Activated T-helper 2 cell treated with anti-CD3 and anti-CD28 coated beads, Interferon-gamma antibody, Interleukin-2, Interleukin-4, amounts not matched to agents 10 μg/mL and 5 μg/mL and 100 μg/mL, durations not matched to agents 14 hours and 24 hours and 36 hours (primary cell): ENCODE results near the gene HES2. TPM values are rescaled to one million over a fixed set of nuclear protein-coding genes. Genes with fewer than 3 reads are reported as not detected.

ENCODE experiments used
- DNase-seq: peaks from one replicate; pipeline ENCODE4 v3.0.0; 2021; ENCODE audit warnings: low spot score
- H3K27ac Mint-ChIP-seq: one replicate; pipeline ENCODE4 v1.8.0; 2021; ENCODE audit warnings: mixed read lengths
- H3K27me3 Mint-ChIP-seq: one replicate; pipeline ENCODE4 v1.8.0; 2021; ENCODE audit warnings: low read depth, mixed read lengths
- H3K36me3 Mint-ChIP-seq: one replicate; pipeline ENCODE4 v1.8.0; 2021; ENCODE audit warnings: low read depth, mixed read lengths
- H3K4me1 Mint-ChIP-seq: one replicate; pipeline ENCODE4 v1.8.0; 2021; ENCODE audit warnings: low read depth, mixed read lengths
- H3K4me3 Mint-ChIP-seq: one replicate; pipeline ENCODE4 v1.8.0; 2021; ENCODE audit warnings: low read depth, mild to moderate bottlenecking, moderate library complexity, mixed read lengths
- H3K9me3 Mint-ChIP-seq: one replicate; pipeline ENCODE4 v1.8.0; 2021; ENCODE audit warnings: mixed read lengths
- intact Hi-C: fragments of 100-400 bp; cut with micrococcal nuclease; formaldehyde crosslinking; loops from one replicate; pipeline ENCODE4 v1.15.1; 2023
- total RNA-seq: library from RNA; stranded (reverse); gene quantifications from 2 replicates; pipeline ENCODE4 v1.2.3, GENCODE V29; 2022

Gene HES2
- total RNA-seq, 1 donor from 2014 or later, result 0.21 TPM

- Mint-ChIP-seq H3K4me1 (peaks cover 3% of the 10 kb centered on the region), H3K27me3 (peaks cover 38% of the 10 kb centered on the region), H3K4me3 (no peak overlapping the region), H3K27ac (no peak overlapping the region), H3K9me3 (no peaks in the 10 kb centered on the region), H3K36me3 (no peaks in the 10 kb centered on the region)
- DNase-seq, result no peak
- intact Hi-C loops, result no loop called here
Measured at GRCh38 chr1:6426277-6426971, 6.7 kb upstream of the HES2 start.

GRCh38 chr1:6425658-6426057, 5.9 kb upstream of the HES2 start:
- no peak for DNase-seq
- intact Hi-C loops, result loop anchor here (2.0 kb wide), 1 partner anchor 29 kb away; no protein-coding TSS in a partner anchor
- no peaks in the 10 kb centered on the region for H3K36me3 Mint-ChIP-seq
- H3K27me3 Mint-ChIP-seq, result peaks cover 45% of the 10 kb centered on the region
- H3K4me3 Mint-ChIP-seq, result no peak overlapping the region
- peaks cover 3% of the 10 kb centered on the region for H3K4me1 Mint-ChIP-seq
- no peak overlapping the region for H3K27ac Mint-ChIP-seq
- no peaks in the 10 kb centered on the region for H3K9me3 Mint-ChIP-seq

DNA sequence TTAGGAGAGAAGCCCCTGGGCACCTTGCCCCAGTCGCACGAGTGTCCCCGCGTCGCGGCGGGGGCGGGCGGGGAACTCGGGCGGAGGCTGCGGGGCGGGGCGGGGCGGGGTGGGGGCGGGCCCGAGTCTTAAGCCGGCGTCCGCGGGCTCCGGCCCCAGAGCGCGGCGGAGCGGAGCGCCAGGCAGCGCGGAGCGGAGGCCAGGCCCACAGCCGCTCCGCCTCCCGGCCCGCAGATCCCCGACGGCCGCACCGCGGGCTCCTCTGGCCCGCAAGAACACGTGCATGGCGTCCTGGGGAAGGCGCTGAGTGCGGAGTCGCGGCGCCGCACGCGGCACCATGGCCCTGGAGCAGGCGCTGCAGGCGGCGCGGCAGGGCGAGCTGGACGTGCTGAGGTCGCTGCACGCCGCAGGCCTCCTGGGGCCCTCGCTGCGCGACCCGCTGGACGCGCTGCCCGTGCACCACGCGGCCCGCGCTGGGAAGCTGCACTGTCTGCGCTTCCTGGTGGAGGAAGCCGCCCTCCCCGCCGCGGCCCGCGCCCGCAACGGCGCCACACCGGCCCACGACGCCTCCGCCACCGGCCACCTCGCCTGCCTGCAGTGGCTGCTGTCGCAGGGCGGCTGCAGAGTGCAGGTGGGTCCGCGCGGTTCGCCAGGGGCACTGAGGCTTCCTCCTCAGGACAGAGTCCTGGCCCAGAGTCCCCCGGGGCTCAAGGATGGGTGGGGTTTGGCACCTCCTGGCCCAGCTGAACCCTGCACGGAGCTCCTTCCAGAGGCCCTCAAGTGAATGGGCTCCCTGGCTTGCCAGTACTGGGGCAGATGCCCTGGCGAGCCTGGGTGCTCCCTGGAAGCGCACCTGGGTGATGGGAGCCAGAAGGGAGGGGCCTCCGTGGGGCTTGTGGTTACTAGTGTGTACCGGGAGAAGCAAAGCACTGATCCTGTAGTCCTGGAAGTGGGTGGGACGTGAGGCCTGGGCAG, 5.2 kb upstream of the HES2 start, which contains the start of gene ESPN:
Gene ESPN (plus strand): TSS at position 158 of the 975 bp plus-strand sequence. CDS start 180 bp downstream, at position 338.
- Mint-ChIP-seq H3K27me3 (peaks cover 45% of the 10 kb centered on the region), H3K4me1 (peaks cover 3% of the 10 kb centered on the region), H3K27ac (no peak within 1 kb of the TSS), H3K36me3 (no peaks in the 10 kb centered on the region), H3K4me3 (peak within 1 kb of the TSS; percentile 17), H3K9me3 (no peaks in the 10 kb centered on the region)
- no peak for DNase-seq
- intact Hi-C loops, result loop anchor here (2.0 to 5.0 kb wide), 2 partner anchors 30 to 178 kb away; no protein-coding TSS in a partner anchor

DNA sequence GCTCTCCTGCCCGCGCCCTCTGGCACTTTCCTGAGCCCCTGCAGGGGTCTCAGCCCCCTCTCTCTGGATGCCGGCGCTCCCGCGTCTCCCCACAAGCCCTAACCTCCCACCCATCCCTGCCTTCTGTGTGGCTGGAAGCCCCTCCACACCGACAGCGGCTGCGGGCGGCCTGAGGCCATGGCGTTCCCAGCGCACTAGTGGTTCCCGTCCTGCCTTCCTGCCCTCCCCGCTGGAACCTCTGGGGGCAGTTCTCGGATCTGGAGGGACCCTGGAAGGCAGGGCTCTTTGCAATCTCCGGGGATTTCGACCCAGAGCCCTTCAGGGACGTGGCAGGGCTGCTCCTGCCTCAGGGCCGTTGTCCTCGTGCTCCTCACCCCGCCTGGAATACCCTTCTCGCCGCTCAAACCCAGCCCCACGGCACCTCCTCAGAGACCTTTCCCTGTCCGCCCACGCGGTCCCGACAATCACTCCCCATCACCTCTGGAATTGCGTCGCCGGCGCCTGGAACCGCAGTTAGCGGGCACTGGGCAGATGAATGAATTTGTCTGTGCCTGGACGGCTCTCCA, 4.4 kb upstream of the HES2 start:
- no peak for DNase-seq
- Mint-ChIP-seq H3K27me3 (peaks cover 43% of the 10 kb centered on the region), H3K4me3 (peak overlapping the region; percentile 17), H3K9me3 (no peaks in the 10 kb centered on the region), H3K36me3 (no peaks in the 10 kb centered on the region), H3K4me1 (peaks cover 3% of the 10 kb centered on the region), H3K27ac (no peak overlapping the region)
- intact Hi-C loops, result loop anchor here (2.0 to 5.0 kb wide), 2 partner anchors 31 to 177 kb away; no protein-coding TSS in a partner anchor

DNA sequence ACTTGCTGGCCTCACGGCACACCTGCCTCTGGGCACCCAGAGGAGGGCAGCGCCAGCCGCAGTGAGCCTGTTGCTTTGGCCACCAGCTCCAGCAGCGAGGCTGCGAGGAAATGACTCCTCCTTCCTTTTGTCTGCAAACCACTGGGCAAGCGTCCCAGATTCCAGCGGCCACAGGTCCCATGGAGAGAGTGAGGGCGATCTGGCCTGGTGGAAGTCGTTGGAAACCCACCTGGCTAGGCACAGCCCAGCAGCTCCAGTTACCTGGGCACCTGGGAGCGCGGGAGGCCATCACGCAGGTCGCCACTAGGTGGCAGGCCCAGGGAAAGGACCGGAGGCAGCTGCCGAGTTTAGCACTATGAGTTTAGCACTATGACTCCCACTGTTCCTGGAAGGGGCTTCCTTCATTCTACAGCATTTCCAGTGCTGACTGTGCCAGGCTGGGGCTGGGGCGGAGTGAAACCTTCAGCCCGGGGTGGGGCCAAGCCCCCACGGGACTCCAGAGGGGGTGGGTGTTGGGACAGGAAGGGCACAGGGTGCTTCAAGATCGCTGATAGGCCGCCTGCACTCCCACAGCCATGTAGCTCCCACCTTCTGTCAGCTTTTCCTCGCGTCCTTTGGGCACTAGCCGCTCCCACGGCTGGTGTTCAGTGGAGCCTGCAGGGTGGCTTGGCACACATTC, 3.7 kb upstream of the HES2 start:
- H3K27me3 Mint-ChIP-seq, result peaks cover 44% of the 10 kb centered on the region
- intact Hi-C loops, result loop anchor here (5.0 kb wide), 1 partner anchor 176 kb away; no protein-coding TSS in a partner anchor
- H3K36me3 Mint-ChIP-seq, result no peaks in the 10 kb centered on the region
- peak; percentile 49 for DNase-seq
- H3K4me3 Mint-ChIP-seq, result no peak overlapping the region
- H3K27ac Mint-ChIP-seq, result no peak overlapping the region
- H3K9me3 Mint-ChIP-seq, result no peaks in the 10 kb centered on the region
- H3K4me1 Mint-ChIP-seq, result peaks cover 3% of the 10 kb centered on the region

- no peak for DNase-seq
- no peaks in the 10 kb centered on the region for H3K36me3 Mint-ChIP-seq
- H3K27me3 Mint-ChIP-seq, result peaks cover 58% of the 10 kb centered on the region
- intact Hi-C loops, result loop anchor here (5.0 kb wide), 1 partner anchor 174 kb away; no protein-coding TSS in a partner anchor
- H3K9me3 Mint-ChIP-seq, result no peaks in the 10 kb centered on the region
- H3K27ac Mint-ChIP-seq, result no peak overlapping the region
- H3K4me3 Mint-ChIP-seq, result no peak overlapping the region
- H3K4me1 Mint-ChIP-seq, result peaks cover 3% of the 10 kb centered on the region
Measured at GRCh38 chr1:6421266-6421665, 1.5 kb upstream of the HES2 start.

GRCh38 chr1:6420454-6421042, 829 bp upstream of the HES2 start:
- peaks cover 60% of the 10 kb centered on the region for H3K27me3 Mint-ChIP-seq
- no peak overlapping the region for H3K4me3 Mint-ChIP-seq
- no peak for DNase-seq
- H3K27ac Mint-ChIP-seq, result no peak overlapping the region
- peaks cover 3% of the 10 kb centered on the region for H3K4me1 Mint-ChIP-seq
- no peaks in the 10 kb centered on the region for H3K9me3 Mint-ChIP-seq
- intact Hi-C loops, result loop anchor here (5.0 kb wide), 1 partner anchor 173 kb away; no protein-coding TSS in a partner anchor
- no peaks in the 10 kb centered on the region for H3K36me3 Mint-ChIP-seq

DNA sequence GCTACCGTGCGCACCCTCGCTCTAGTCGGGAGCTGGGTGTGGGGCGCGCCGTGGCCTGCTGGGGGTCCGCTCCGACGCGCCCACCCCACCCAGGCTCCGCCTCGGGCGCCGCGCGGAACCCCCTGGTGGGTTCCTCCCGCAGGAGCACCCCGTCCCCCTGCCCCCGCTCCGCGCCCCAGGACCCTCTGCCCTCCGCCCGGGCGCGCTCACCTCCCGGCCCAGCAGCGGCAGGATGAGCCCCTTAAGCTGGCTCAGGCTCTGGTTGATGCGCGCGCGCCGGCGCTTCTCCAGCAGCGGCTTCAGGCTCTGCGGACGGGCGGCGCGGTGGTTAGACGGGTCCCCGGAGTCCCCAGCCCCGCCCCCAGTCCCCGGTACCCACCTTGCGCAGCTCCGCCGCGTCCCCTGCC, 319 bp downstream of the HES2 start:
- Mint-ChIP-seq H3K36me3 (no peaks in the 10 kb centered on the region), H3K9me3 (no peaks in the 10 kb centered on the region), H3K27me3 (peaks cover 62% of the 10 kb centered on the region), H3K4me3 (no peak overlapping the region), H3K27ac (no peak overlapping the region), H3K4me1 (peaks cover 7% of the 10 kb centered on the region)
- DNase-seq, result no peak
- intact Hi-C loops, result no loop called here

DNA sequence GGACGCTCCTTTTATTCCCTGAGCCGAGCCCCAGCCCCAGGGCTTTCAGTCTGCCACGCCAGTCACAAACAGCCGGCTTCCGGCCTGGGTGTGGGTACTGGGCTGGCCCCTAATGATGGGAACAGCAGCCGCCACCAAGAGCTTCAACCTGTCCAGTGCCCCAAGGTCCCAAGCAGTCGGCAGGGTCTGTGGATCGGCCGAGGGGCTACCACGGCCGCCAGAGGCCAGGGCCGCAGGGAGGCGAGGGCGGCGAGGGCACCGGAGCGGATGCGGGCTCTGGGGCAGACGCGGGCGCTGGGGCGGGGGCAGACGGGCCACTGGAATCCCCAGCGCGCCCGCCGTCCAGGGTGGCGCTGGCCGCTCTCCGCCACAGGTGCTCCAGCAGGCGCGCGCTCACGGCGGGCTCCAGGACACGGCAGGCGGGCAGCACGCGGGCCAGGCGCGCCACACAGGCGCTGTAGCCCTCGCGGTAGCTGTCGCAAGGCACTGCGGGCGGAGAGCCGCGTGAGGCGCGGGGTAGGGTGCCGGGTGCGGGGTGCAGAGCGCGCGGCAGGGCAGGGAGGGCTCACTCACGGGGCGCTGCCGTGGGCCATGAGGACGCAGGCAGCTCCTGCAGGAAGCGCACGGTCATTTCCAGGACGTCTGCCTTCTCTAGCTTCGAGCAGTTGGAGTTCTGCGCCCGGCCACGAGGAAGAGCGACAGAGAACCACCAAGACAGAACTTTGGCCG, 887 bp downstream of the HES2 start:
- no peak for DNase-seq
- intact Hi-C loops, result no loop called here
- Mint-ChIP-seq H3K4me1 (peaks cover 7% of the 10 kb centered on the region), H3K36me3 (no peaks in the 10 kb centered on the region), H3K27ac (no peak overlapping the region), H3K9me3 (no peaks in the 10 kb centered on the region), H3K4me3 (no peak overlapping the region), H3K27me3 (peaks cover 60% of the 10 kb centered on the region)

- Mint-ChIP-seq H3K9me3 (no peaks in the 10 kb centered on the region), H3K27me3 (peaks cover 60% of the 10 kb centered on the region), H3K36me3 (no peaks in the 10 kb centered on the region), H3K27ac (no peak overlapping the region), H3K4me3 (no peak overlapping the region), H3K4me1 (peaks cover 7% of the 10 kb centered on the region)
- intact Hi-C loops, result no loop called here
- DNase-seq, result no peak
Measured at GRCh38 chr1:6417961-6418667, 1.6 kb downstream of the HES2 start.

- intact Hi-C loops, result no loop called here
- no peak overlapping the region for H3K27ac Mint-ChIP-seq
- H3K4me1 Mint-ChIP-seq, result peaks cover 7% of the 10 kb centered on the region
- H3K27me3 Mint-ChIP-seq, result peaks cover 59% of the 10 kb centered on the region
- H3K4me3 Mint-ChIP-seq, result no peak overlapping the region
- no peaks in the 10 kb centered on the region for H3K9me3 Mint-ChIP-seq
- DNase-seq, result no peak
- H3K36me3 Mint-ChIP-seq, result no peaks in the 10 kb centered on the region
Measured at GRCh38 chr1:6416906-6417305, 2.8 kb downstream of the HES2 start.
